Activated CD8-positive, alpha-beta memory T cell treated with anti-CD3 and anti-CD28 coated beads, Interleukin-2, amount 50 U/mL, for 4 hours (primary cell): Measurements from ENCODE around the gene C1GALT1C1.
A peak's percentile ranks its signal among the peaks of the same experiment; 100 is the strongest.
"Not testable (repeated sequence)": the region's sequence is repeated elsewhere in the genome, so short reads cannot be mapped to it uniquely, and the experiment has no call there.

Experiments used
- DNase-seq: peaks from one replicate; pipeline ENCODE4 v3.0.0-alpha.2; 2020

Gene C1GALT1C1

DNA sequence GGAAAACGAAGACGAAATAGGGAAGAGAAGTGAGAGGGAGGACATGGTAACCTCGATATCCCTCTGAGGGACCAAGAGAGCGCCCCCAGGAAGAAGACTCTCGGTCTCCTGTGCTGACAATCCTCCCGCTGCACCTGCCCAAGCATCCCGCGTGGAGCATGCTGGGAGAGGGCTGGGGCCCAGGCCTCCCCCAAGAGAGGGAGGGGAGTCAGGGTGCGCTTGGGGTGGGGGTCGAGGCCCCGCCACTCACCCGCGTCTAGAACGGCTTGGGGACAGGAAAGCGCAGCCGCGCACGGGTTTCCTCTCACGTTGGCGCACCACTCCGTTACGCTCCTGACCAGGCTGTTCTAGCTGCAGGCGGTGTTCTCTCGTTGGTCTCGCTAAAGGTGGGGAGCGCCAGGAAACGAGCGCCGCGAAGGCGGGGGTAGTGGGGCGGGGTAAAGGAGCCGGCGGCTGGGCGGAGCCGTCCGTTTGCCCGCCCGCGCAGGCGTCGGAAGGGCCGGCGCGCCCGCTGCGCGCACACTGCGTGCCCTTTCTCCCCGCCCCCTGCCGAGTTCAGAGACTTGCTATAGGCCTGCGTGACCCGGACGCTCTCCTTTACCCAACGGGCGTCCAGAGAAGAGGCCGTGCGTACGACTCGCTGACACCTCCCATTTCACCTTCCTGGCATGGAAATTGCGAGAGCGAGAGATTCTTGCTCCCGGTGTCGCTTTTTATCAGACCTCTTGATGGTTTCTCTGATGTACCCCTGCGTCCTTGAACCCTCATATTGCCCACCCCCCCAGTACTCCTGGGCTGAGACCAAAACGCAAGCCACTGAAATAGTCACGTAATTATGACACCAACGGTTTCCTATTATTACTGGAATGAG is at the start of gene C1GALT1C1:
Gene C1GALT1C1, minus strand, starts transcription at position 388 of the 871 bp plus-strand sequence. CDS start 2,888 bp downstream, outside the sequence.
- peak; percentile 88 for DNase-seq

DNA sequence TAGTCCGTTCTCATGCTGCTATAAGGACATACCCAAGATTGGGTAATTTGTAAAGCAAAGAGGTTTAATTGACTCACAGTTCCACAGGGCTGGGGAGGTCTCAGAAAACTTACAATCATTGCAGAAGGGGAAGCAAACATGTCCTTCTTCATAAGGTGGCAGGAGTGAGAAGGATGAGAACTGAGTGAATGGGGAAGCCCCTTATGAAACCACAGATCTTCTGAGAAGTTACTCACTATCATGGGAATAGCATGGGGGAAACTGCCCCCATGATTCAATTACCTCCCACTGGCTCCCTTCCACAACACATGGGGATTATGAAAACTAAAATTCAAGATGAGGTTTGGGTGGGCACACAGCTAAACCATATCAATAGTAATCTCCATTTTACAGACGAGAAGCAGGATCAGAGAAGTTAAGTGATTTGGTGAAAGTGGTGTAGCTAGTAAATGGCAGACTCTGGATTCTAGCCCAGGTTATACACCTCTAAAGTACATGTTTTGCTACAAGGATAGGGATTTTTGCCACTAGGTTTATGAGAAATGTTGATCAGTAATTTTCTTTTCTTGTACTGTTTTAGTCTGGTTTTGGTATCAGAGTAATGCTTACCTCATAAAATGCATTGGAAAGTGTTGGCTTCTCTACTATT is 47.3 kb upstream of the C1GALT1C1 start:
- DNase-seq, result no peak

DNA sequence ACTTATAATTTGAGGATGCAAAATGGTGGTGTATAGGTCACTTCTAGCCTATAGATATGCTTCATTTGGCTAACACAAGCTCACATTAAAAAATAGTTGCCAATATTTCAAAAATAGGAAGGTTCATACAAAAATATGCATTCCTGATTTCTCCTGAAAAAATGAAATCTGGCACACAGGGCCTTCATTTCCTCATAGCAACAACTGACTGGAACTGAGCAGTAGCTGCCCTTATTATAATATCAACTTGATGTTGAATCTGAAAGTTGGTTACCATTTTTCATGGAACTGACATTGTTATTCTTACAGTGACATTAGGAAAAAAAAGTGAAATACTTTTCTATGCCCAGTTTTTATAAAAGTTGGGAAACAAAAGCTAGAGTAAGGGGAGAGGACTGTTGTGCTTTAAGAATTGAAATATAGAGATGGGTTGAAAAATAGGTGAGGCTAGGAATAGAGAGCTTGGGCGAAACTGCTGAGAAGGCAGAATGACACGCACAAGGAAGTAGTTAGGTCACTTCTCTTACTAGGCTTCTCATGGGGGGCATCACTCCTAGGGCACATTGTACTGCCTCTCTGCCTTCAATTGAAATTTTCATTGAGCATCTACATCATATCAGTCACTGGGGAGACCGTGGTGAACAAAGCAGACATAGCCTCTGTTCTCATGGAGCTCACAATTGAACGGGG is 43.1 kb upstream of the C1GALT1C1 start:
- no peak for DNase-seq

DNA sequence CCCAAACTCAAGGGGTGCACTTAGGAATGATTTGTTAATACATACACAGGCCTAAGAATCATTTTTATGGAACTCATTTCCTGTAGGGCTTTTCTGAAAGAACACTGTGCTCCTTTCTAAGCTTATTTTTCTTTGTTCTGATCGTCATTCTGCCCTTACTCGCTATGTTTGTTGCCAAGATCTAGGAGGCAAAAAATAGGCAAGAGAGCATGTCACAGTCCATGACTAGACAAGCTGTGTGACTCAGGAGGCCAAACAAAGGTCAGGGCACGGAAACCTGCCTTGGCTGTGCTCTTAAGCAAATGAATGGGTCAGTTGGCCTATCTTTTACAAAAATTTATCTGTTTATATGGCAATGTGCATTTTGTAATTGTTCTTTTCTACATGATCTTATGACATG is 42.5 kb upstream of the C1GALT1C1 start:
- no peak for DNase-seq

DNA sequence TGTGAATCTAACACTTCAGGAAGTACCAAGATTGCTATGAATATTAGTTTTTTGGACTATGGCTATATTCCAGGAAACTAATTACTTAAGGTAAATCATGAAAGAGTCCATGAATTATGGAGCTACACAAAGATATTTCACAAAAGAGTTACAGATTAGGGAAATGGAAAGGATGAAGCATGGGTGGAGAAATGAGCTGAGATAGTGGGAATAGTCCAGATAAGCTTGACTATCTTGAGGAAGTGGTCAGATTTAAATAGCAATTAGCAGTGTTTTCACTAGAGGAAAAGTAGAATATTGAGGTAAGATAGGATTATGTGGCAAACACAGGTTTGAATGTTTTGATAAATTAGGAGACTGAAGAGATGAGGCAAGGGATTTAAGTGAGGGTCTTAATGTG is 42.1 kb upstream of the C1GALT1C1 start:
- DNase-seq, result no peak

DNA sequence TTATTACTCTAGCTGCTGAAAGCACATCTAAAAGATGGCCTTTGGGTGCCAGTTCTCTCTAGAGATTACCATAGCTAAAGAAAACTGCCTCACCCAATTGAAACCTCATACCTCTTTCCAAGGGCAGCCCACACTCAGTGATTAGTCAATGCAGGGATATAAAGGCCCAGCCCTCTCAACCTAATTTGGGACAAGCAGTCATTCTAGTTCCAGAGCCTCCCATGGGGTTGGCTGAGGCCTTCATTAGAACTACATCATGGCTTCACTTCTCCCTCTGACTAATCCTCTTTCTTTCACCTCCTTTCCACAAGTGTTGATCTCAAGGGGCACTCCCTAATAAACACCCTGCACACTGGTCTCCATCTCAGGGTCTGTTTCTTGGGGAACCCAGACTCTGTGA is 38.5 kb upstream of the C1GALT1C1 start:
- DNase-seq, result no peak

DNA sequence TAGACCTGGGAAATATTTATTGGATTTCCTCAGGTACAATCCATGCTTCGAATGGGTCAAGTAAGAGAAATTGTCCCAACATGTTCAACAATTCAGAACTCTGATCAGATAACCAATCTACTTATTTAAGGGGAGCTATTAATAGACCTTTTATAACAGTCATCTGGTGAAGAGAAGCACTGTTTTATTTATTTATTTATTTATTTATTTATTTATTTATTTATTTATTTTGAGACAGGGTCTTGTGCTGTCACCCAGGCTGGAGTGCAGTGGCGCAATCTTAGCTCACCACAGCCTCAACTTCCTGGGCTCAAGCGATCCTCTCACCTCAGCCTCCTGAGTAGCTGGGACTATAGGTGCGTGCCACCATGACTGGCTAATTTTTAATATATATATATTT is 34.7 kb upstream of the C1GALT1C1 start:
- not testable (repeated sequence) for DNase-seq

DNA sequence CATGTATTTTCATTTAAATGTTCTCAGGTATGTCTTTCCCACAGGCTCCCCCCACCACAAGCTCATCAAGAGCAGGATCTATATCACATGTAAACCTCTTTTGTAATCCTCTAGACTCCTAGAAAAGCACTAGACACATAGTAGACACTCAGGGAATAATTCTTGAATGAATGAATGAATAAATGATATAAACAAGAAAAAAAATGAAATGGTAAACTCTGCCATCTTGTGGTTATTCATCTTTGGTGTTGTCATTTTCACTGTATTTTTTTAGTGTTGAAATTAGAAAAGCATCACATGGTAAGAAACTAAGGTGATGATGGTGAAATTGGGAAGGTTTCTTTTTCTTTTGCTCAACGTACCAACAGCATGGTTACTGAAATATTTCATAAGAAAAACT is 34.2 kb upstream of the C1GALT1C1 start:
- DNase-seq, result no peak

DNA sequence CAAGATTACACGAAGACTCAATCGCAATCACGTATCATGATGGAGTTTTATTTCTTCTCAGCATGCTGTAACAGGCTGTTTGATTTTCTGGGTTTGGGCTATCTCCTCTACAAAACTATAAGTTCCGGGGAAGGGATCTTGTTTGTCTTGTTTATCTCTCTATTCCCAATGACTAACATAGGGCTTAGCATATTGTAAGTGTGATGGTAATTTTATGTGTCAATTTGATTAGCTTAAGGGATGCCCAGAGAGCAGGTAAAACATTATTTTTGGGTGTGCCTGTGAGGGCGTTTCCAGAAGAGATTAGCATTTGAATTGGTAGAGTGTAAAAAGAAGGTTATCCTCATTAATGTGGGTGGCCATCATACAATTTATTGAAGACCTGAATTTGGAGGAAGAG is 32.8 kb upstream of the C1GALT1C1 start:
- DNase-seq, result no peak

DNA sequence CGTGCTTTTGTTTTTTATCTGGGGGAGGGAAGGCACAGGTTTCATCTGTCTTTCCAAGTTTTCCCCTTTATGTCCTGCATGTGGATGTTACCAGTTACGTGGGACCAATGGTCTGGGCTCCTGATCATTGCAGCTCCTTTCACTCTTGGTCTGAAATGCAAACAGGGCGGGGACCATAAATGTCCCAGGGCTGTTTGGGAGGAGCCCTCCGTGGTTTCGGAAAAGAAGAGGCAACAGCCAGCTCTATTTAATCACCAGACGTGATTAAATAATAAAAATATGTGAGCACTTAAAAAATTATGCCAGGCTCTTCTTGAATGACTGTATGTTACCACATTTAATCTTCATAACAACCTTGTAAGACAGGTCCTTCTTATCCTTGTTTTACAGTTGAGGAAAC is 30.8 kb upstream of the C1GALT1C1 start:
- no peak for DNase-seq

DNA sequence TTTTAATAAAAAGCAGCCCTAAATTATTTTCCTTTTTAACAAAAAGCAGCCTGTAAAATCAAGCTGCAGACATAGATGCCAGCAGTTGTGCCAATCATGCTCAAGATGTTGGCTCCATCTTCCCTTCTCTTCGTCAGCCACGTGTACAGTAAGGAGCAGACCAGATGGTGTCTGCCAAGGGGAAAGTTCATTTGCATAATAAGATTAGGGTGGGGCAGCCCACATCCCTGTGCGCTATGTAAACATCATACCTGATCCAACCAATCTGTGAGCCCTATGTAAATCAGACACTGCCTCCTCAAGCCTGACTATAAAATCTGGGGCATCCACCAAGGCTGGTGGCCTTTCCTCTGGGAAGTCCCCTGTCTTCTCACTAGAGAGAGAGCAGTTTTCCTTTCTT is 23.1 kb upstream of the C1GALT1C1 start:
- no peak for DNase-seq

DNA sequence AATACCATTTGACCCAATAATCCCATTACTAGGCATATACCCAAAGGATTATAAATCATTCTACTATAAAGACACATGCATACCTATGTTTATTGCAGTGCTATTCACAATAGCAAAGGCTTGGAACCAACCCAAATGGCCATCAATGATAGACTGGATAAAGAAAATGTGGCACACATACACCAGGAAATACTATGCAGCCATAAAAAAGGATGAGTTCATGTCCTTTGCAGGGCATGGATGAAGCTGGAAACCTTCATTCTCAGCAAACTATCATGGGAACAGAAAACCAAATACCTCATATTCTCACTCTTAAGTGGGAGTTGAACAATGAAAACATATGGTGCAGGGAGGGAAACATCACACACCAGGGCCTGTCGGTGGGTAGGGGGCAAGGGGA is 22.4 kb upstream of the C1GALT1C1 start:
- not testable (repeated sequence) for DNase-seq

DNA sequence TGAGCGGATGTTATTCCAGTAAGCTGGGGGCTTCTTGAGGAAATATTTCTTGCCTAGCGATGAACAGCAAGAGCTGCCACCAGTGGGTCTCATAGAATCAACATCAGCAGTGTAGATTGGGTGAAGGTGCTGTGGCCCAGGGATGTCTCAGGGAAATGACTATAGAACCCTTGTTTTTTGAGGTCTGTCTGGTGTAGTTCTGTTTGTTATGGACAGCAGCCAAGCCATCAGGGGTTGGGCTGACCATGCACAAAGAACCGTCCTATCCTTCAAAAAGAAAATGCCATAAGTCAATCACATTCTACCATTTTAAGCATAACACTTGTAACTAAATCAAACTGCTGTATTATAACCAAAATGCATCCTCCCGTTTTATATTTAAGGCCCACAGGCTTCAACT is 17.3 kb upstream of the C1GALT1C1 start:
- no peak for DNase-seq

DNA sequence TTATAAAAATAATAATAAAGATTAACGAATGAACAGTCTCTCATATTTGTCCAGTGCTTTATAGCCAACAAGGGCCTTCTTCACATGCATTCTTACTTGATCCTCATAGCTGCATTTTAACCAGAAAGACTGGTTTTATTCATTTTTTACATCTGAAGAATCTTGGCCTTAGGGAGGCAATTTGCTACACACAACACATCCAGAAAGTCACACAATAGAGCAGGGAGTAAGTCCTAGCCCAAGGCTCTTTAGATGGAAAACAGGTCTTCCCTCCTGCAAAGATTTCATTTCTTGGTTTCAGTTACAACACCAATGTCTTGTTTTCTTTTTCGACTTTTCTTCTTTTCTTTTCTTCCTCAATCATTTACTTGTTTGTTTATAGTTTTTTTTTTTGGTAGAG is 13.0 kb upstream of the C1GALT1C1 start:
- DNase-seq, result no peak

DNA sequence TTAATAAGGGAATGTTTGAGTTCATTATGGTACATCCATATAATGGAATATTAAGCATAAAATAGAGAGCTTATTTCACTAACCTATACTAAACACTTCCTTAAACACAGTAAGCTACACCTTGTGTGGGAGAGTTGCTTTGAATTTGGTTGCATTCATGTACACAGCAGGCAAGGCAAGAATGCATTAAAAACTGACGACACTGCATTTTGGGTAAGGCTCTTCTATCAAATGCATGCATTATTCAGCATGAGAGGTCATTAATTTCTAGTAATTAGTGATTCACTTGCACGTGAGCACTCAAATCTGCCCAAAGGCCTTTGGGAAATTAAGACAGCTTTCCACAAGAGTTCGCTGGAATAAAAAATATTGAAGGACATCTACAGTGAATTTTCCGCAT is 8.8 kb upstream of the C1GALT1C1 start:
- no peak for DNase-seq

DNA sequence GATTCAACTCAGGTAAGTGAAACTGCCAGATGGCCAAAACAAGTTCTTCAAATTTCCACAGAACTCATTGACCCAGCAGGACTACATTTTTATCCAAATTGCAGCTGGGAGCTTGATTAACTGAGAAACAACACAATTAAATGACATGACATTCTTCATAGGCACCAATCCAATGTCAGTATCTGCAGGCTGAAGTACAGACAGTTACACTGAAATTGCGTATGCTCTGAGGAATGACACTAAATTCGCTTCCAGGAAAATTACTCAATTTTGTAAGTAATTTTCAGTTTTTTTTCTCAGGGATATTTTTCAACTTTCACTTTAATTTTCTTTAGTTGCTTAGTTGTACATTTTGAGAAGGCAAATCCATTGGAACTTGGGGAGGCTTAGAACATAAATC is 4.5 kb downstream of the C1GALT1C1 start:
- DNase-seq, result no peak

DNA sequence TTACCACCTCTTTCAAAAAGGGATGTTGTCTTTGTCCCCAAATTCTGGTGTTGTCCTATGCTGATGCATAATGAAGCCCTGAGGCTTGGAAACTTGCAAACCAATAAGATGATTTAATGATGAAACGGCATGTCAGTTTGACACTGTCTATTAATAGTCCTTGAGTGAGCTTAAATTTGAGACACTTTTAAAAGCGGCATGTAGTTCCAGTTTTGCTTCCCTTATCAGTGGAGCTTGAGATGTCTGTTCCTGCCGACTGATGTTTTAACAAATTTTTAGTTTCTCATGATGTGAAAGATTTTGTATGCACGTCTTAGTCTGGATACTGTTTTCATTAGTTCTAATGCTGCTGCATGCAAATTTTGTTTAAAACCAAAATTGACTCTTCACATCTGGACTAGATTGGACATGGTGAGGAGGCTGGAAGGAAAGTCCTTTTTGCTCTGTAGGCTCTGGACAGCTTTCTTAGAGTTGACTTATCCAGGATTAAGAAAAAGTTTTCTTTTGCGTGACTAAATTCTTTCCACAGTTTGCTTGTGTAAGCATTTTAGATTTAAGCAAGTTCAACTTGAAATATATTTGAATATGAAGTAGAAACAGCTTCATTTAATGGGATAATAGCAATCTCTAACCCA is 11.7 kb downstream of the C1GALT1C1 start:
- no peak for DNase-seq

DNA sequence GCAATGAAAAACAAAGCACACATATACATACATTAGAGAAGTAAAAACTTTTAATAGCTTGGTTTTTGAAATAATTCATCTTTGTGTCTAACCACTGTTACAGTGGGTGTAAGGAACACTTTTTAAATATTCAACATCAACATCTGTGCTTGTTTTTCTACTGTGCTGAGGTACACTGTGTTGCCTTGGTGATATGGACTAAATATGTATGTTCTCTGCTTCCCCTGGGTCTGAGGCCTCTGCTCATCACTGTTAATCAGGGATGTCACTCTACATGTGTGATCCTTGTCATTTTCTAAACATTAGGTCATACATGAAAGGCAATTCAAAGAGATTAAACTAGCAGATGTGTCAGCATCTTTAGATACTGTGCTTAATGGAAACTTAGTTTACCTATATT is 15.0 kb downstream of the C1GALT1C1 start:
- DNase-seq, result no peak

DNA sequence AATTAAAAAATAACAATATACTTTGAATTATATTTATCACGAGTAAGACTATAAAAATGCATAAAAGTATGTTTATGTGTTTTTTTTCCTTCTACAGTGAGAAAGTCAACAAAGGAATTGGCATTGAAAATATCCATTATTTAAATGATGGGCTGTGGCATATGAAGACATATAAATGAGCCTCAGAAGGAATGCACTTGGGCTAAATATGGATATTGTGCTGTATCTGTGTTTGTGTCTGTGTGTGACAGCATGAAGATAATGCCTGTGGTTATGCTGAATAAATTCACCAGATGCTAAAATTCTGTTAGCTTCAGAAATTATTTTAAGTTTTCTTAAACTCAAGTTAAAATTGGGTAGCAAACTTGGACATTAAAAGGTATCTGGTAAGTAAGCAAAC is 17.8 kb downstream of the C1GALT1C1 start:
- no peak for DNase-seq

DNA sequence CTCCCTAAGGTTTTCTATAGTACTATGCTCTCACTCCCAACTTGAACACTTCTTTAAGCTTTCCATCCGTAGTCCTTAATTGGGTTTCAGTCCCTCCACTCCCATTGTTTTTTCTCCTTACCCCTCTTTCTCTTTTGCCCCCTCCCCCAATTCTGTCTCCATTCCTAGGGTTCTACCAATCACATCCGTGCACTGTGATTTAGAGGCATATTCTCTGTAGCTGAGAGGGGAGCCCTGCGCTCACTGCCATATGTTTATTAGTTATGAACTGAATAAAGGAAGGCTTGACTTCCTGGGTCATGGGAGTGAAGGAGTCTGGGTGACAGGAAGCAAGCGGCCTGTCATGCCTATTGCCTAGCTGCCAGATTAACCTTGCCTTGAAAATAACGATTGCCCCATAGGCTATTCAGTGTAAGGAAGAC is 25.5 kb downstream of the C1GALT1C1 start:
- DNase-seq, result peak; percentile 18

DNA sequence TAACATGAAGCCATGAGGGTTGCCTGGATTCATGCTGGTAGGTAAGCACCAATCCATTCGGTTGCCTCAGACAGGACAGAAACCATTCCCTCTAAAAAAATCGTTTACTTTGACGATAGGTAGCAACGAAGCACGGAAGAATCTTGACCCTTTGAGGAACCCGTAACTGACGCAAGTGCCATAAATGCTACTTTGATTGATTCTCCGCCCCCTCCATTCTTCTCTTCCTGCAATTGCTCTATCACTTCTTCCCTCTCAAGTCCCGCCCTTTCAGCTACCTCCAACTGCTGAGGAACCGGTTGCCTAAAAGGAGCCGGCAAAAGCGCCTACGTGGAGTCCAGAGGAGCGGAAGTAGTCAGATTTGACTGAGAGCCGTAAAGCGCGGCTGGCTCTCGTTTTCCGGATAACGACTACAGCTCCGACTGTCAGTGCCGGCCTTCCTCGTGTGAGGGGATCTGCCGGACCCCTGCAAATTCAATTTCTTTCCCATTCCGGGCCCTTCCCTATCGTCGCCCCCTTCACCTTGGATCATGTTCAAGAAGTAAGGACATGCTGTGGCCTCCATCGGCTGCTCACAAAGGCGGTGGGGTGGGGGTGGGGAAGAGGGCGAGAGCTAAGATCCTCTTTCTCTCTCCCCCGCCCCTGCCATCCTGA is 26.0 kb downstream of the C1GALT1C1 start, which contains the start of gene MCTS1:
Gene MCTS1, plus strand, starts transcription at position 395 of the 654 bp plus-strand sequence. Its CDS starts 136 bp downstream, at position 531.
- DNase-seq, result peak; percentile 70

DNA sequence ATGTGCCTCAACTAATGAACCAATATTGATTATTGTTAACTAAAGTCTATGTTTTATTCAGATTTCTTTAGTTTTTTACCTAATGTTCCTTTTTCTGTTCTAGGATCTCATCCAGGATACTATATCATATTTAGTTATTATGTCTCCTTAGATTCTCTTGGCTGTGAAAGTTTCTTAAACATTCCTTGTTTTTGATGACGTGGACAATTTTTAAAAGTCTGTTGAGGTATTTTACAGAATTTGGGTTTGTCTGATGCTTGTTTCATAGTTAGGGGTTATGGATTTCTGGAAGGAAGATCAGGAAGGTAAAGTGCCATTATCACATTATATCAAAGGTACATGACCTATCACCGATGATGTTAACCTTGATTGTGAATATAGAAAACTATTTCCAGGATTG is 44.2 kb downstream of the C1GALT1C1 start:
- no peak for DNase-seq
